ENCODE data around the gene SF1. TPM values are rescaled to one million over a fixed set of nuclear protein-coding genes. Genes with fewer than 3 reads are reported as not detected.
A peak's percentile ranks its signal among the peaks of the same experiment; 100 is the strongest.

Gene SF1
- total and polyA plus RNA-seq, 9 of the 15 experiments (the other 6 are each of a cell fraction or from before 2014, with no cell fraction given), result 13.1 to 334 (median 111) TPM

- Histone ChIP-seq H3K4me3 (peak within 1 kb of the TSS; percentile 68), H3K4me1 (replicated peaks in 1 of 2; ENCODE audit: control insufficient read depth in 2 of 2, insufficient read depth in 2 of 2, low read length in 2 of 2) (peaks cover 0 to 25% of the 10 kb centered on the region in 2 experiments; a peak in 3 of 5 replicates), H3K4me2 (ENCODE audit: insufficient read depth, low read length) (peak within 1 kb of the TSS; percentile 79), H4K20me1 (replicated peaks; ENCODE audit: control insufficient read depth, insufficient read depth, low read length) (peaks cover 15% of the 10 kb centered on the region), H3K9me3 (replicated peaks; ENCODE audit: control insufficient read depth, insufficient read depth, low read depth, low read length) (no peaks in the 10 kb centered on the region), H3K79me2 (ENCODE audit: control insufficient read depth, insufficient read depth, low read length) (no peaks in the 10 kb centered on the region), H3K36me3 (ENCODE audit: control insufficient read depth, insufficient read depth, low read length) (no peaks in the 10 kb centered on the region), H3K27ac (ENCODE audit: extremely low read depth, low read depth, low read length) (no peak within 1 kb of the TSS), H3K9ac (ENCODE audit: insufficient read depth in 1 of 2, low read depth in 2 of 2, low read length in 2 of 2) (peak within 1 kb of the TSS in 1 of 2 experiments; percentile 85; a peak in 2 of 4 replicates), H2AFZ (ENCODE audit: low read depth, low read length) (peak within 1 kb of the TSS; percentile 97), H3K27me3 (ENCODE audit: control insufficient read depth in 2 of 2, insufficient read depth in 2 of 2, low read length in 2 of 2) (peaks cover 7 to 27% of the 10 kb centered on the region in 2 experiments; a peak in 4 of 5 replicates), H3K9me1 (ENCODE audit: control insufficient read depth, insufficient read depth, low read length) (no peaks in the 10 kb centered on the region)
- no TSS peak for BruUV-seq (replicated peaks)
- ChIA-PET CTCF (ENCODE audit: low intra/inter-chr PET ratio) (interaction anchor here (0.8 to 1.1 kb wide), 3 partner anchors 34 to 72 kb away, joined by 3 to 4 read pairs (median 3); no protein-coding TSS in a partner anchor), POLR2A (interaction anchor here (0.6 kb wide), 1 partner anchor 274 kb away, joined by 3 read pairs; no protein-coding TSS in a partner anchor)
- WGBS (ENCODE audit: insufficient coverage, low coverage, missing lambda C conversion rate), result 4% methylated on average over 30 of the region's 66 CpGs
- intact Hi-C loops (cut with micrococcal nuclease) (loop anchor here (1.0 to 10.0 kb wide), 2 partner anchors 35 to 69 kb away; no protein-coding TSS in a partner anchor), in situ Hi-C loops (cut with MboI) (no loop called here)
- DNase-seq (ENCODE audit: extremely low read depth in 1 of 4, low spot score in 3 of 4) (peak; percentile 90 to 95 (median 94)), FAIRE-seq (peak; percentile 76), ATAC-seq (peak; percentile 99)
- no peak for TF ChIP-seq DLX4 (CRISPR knock-in tag; IDR thresholded peaks at IDR 0.05)
- 0 out of 2 replicates have a peak, but pooled peaks have one; percentile 18 for TF ChIP-seq MITF (IDR thresholded peaks at IDR 0.05)
- TF ChIP-seq SNAPC5 (CRISPR knock-in tag; IDR thresholded peaks at IDR 0.05), result no peak
- 0 out of 2 replicates have a peak, but pooled peaks have one; percentile 15 for TF ChIP-seq ZBTB2 (IDR thresholded peaks at IDR 0.05)
- TF ChIP-seq ZNF311 (CRISPR knock-in tag; IDR thresholded peaks at IDR 0.05), result no peak
- TF ChIP-seq RAD21 (CRISPR knock-in tag; conservative IDR thresholded peaks at IDR 0.05 in 1 of 2, IDR thresholded peaks at IDR 0.05 in 1 of 2), result peak; percentile 83 to 86
- no peak for TF ChIP-seq ZNF436 (CRISPR knock-in tag; IDR thresholded peaks at IDR 0.05)
- TF ChIP-seq NRF1 (conservative IDR thresholded peaks at IDR 0.05 in 1 of 2, IDR thresholded peaks at IDR 0.05 in 1 of 2), result peak; percentile 71 to 76
- no peak for TF ChIP-seq PURB (CRISPR knock-in tag; IDR thresholded peaks at IDR 0.05; ENCODE audit: low read depth)
- TF ChIP-seq MBD2 (IDR thresholded peaks at IDR 0.05; ENCODE audit: borderline replicate concordance, low read depth), result peak; percentile 81; the same call in 1 of the 2 replicates
- no peak for TF ChIP-seq GABPB2 (CRISPR knock-in tag; conservative IDR thresholded peaks at IDR 0.05)
- TF ChIP-seq HINFP (tag; conservative IDR thresholded peaks at IDR 0.05; ENCODE audit: low read depth), result no peak
- no peak for TF ChIP-seq ETS2 (tag; IDR thresholded peaks at IDR 0.05; ENCODE audit: borderline replicate concordance, poor library complexity, severe bottlenecking)
These were observed 55.0 kb downstream of the SF1 start, which contains the start of gene NRXN2 for GRCh38 chr11:64723117-64723906. TSS of gene NRXN2 (minus strand) at chr11:64723197. CDS start at chr11:64713699, 9,498 bp downstream.

Measured in K562 (cell line).